Measurements from ENCODE around the gene ZNF217. TPM values are rescaled to one million over a fixed set of nuclear protein-coding genes. Genes with fewer than 3 reads are reported as not detected.
"Not testable (repeated sequence)": the region's sequence is repeated elsewhere in the genome, so short reads cannot be mapped to it uniquely, and the experiment has no call there.

The ZNF217 gene
- total and polyA plus RNA-seq, 8 donors = 6.3 to 40.2 (median 25.9) TPM

- no peaks in the 10 kb centered on the region for H3K9me3 ChIP-seq
- WGBS, 5 donors = 76 to 85% (median 80%) methylated on average over 11 of the region's 11 CpGs
- intact Hi-C loops (cut with DNase I; ENCODE audit: low total_unique reads) = no loop called here
- TF ChIP-seq POLR2A (IDR thresholded peaks at IDR 0.05) (no peak), EP300 (IDR thresholded peaks at IDR 0.05) (no peak), POLR2AphosphoS5 (IDR thresholded peaks at IDR 0.05) (no peak)
- TF ChIP-seq, protein P1, sequence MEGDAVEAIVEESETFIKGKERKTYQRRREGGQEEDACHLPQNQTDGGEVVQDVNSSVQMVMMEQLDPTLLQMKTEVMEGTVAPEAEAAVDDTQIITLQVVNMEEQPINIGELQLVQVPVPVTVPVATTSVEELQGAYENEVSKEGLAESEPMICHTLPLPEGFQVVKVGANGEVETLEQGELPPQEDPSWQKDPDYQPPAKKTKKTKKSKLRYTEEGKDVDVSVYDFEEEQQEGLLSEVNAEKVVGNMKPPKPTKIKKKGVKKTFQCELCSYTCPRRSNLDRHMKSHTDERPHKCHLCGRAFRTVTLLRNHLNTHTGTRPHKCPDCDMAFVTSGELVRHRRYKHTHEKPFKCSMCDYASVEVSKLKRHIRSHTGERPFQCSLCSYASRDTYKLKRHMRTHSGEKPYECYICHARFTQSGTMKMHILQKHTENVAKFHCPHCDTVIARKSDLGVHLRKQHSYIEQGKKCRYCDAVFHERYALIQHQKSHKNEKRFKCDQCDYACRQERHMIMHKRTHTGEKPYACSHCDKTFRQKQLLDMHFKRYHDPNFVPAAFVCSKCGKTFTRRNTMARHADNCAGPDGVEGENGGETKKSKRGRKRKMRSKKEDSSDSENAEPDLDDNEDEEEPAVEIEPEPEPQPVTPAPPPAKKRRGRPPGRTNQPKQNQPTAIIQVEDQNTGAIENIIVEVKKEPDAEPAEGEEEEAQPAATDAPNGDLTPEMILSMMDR (IDR thresholded peaks at IDR 0.05) = no peak
- H3K4me1 ChIP-seq = peaks cover 0 to 10% (median 9%) of the 10 kb centered on the region in 4 donors
- no peaks in the 10 kb centered on the region for H3K36me3 ChIP-seq
- DNase-seq = no peak
- no peak overlapping the region for H3K4me3 ChIP-seq
- H3K27ac ChIP-seq = no peak overlapping the region
- no peaks in the 10 kb centered on the region for H3K27me3 ChIP-seq
Observed at GRCh38 chr20:53550280-53551187, 43.1 kb downstream of the ZNF217 start.

GRCh38 chr20:53547664-53548239 is 45.9 kb downstream of the ZNF217 start:
- Histone ChIP-seq H3K27me3 (no peaks in the 10 kb centered on the region), H3K4me3 (no peak overlapping the region), H3K36me3 (no peaks in the 10 kb centered on the region), H3K27ac (no peak overlapping the region), H3K4me1 (peaks cover 0 to 10% (median 9%) of the 10 kb centered on the region in 4 donors), H3K9me3 (no peaks in the 10 kb centered on the region)
- 27 to 37% (median 31%) methylated on average over 7 of the region's 7 CpGs for WGBS, 5 donors
- peak; percentile 33 to 88 for DNase-seq
- intact Hi-C loops (cut with DNase I; ENCODE audit: low total_unique reads) = no loop called here
- TF ChIP-seq, protein P1 (IDR thresholded peaks at IDR 0.05) = peak in 5 of 7 experiments; percentile 64 to 80 (median 78)
- TF ChIP-seq POLR2AphosphoS5 (IDR thresholded peaks at IDR 0.05) = no peak
- TF ChIP-seq POLR2A (IDR thresholded peaks at IDR 0.05) = no peak
- TF ChIP-seq EP300 (IDR thresholded peaks at IDR 0.05) = no peak

GRCh38 chr20:53539516-53539915 is 54.1 kb downstream of the ZNF217 start:
- Histone ChIP-seq H3K27me3 (no peaks in the 10 kb centered on the region), H3K4me3 (no peak overlapping the region), H3K4me1 (no peaks in the 10 kb centered on the region), H3K27ac (no peak overlapping the region), H3K36me3 (no peaks in the 10 kb centered on the region), H3K9me3 (no peaks in the 10 kb centered on the region)
- intact Hi-C loops (cut with DNase I; ENCODE audit: low total_unique reads) = no loop called here
- no peak for DNase-seq
- no peak for TF ChIP-seq POLR2A (IDR thresholded peaks at IDR 0.05)
- TF ChIP-seq, protein P1 (IDR thresholded peaks at IDR 0.05) = no peak
- no peak for TF ChIP-seq POLR2AphosphoS5 (IDR thresholded peaks at IDR 0.05)
- no peak for TF ChIP-seq EP300 (IDR thresholded peaks at IDR 0.05)
- 34 to 61% (median 48%) methylated on average over 4 of the region's 4 CpGs for WGBS, 5 donors

DNA sequence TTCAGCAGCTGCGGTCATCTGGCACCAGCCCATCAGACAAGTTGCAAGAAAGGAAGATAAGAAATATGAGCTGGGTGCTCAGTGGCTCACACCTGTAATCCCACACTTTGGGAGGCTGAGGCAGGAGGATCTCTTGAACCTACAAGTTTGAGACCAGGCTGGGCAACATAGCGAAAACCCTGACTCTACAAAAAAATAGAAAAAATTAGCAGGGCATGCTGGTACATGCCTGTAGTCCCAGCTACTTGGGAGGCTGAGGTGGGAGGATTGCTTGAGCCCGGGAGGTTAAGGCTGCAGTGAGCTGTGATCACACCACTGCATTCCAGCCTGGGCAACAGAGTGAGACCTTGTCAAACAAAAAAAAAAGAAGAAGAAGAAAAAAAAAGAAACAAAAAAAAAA is 57.3 kb downstream of the ZNF217 start:
- H3K27me3 ChIP-seq; H3K4me1 ChIP-seq; H3K4me3 ChIP-seq; H3K9me3 ChIP-seq; intact Hi-C loops (cut with DNase I; ENCODE audit: low total_unique reads); H3K36me3 ChIP-seq; H3K27ac ChIP-seq: not testable (repeated sequence)
- WGBS, 5 donors = 68 to 80% (median 71%) methylated on average over 3 of the region's 3 CpGs
- peak in 1 of 2 donors; percentile 36 for DNase-seq
